ENCODE measurements around the gene RIMBP2.

RIMBP2 gene

DNA sequence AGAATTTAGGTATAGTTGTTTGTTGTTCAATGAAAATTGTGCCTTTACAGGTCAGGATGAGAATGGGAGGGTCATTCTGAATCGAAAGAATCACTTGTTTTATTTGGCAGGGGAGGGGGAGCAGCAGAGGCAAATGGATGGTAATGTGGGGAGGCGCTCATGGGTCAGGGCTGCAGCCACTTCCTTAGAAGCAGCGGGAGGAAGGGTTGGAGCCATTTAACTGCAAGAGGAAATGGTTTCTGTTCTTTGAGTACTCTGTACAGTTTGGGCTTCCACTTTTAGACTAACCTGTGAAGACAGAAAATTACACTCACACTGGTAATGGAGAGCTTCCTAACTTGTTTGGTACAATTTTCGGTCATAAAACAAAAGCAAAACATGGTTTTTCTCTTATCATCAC is 321.2 kb downstream of the RIMBP2 start:
- DNase-seq: no peak

DNA sequence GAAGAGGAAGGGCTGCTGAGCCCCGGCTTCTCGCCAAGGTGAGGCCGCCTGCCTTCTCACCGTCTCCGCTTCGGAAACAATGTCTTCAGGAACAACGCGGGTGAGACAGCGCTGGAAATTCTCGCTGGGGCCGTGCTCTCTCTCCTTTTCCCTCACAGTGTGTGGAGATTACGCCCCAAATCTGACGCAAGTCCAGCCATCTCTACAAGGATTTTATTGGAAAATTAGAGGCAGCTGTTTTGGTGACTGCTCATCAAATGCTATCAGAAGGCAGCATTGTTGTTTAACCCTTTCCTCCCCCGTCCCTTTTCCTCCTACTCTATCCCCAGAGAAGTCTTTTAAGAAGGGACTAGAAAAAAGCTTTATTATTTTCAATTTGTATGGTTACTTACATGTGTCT is 324.9 kb downstream of the RIMBP2 start:
- no peak for DNase-seq

DNA sequence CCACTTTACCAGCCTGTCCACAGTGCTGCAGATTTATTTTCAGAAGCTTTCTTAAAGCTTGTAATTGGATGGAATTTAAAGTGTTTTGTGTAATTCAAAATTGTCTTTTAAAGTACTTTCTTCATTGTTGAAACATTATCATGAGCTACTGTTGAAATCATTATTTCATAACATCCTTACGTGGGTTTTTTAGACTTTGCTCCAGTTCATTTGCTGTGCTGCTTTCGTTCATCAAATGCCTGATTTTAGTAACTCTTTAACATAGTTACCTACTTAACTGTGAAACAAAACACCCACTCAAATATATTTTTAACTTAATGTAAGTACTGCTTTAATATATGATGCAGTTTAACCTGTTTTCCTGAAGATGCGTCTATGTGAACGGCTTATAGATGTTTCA is 330.9 kb downstream of the RIMBP2 start:
- DNase-seq: no peak

DNA sequence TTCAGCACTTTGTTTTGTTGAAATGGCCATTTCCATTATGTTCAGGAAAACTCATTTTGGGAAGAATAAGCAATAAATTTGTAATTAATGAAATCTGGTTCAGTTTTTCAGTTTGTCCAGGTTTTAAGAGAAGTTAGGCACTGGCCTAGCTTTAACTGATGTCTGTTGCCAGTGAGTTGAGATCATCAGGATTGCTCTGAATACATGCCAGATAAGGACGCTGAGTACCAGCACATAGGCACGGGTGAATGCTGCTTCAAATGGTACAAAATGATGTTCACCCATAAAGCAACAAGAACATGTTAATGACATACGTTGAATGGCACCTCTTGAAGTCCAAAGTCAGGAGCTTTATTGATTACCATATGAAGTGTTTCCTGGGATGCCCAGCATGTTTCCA is 331.9 kb downstream of the RIMBP2 start:
- DNase-seq: no peak

DNA sequence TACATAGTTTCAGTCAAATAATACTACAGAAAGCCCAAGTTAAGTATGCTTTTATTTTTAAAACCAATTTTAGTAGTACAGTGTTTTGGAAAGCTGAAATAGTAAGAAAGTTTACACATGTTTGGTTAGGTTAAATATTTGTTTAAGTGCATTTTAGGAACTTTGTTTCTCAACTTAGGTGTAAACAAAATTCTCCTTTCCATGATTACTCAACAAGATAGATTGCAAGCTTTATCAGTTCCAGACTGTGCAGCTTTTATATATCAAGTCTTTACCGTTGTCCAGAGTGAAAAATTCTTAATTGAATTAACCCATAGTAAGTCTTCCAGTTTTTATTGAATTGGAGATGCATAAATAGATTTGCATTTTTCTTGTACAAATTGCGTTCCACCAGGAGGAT is 333.3 kb downstream of the RIMBP2 start:
- DNase-seq: no peak

DNA sequence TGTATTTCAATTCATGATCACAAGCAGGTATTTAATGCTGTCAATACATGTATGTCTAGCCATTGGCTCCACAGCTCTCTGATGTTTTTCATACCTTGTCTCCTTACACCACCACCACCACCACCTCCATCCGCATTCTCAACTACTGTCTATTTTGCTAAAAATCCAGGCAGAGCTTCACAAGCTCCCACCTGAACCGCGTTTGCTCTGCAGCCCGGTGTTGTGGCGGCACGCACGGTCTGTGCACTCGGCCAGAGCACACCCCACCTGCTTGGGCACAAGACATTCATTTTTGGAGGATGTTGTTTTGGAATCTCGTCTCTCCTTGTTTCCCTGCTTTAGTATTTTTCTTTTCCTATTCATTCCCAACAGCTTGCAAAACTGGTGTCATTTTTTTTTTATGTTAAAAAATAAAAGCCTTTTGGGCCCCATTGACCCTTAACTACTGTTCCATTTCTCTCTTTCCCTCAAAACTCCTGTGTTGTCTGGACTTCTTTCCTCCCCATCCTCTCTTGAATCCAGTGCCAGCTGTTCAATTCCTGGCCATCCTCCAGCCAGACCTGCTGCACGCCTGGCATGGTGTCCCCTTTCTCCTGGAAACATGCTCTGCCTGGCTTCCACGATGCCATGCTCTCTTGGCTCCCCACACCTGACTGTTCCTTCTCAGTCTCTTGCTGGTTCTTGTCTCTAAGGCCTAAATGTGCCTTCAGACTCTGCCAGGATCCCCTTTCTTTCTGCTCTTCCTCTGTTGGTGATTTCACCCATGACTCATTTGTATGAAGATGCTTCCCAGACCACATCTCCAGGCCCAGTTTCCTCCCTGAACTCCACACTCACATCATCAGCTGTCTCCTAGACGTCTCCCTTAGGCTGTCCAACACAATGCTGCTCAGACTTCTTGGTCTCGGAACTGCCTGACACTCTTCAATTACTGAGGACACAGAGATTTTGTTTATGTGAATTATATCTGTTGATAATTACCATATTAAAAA is 340.5 kb downstream of the RIMBP2 start:
- DNase-seq: no peak

DNA sequence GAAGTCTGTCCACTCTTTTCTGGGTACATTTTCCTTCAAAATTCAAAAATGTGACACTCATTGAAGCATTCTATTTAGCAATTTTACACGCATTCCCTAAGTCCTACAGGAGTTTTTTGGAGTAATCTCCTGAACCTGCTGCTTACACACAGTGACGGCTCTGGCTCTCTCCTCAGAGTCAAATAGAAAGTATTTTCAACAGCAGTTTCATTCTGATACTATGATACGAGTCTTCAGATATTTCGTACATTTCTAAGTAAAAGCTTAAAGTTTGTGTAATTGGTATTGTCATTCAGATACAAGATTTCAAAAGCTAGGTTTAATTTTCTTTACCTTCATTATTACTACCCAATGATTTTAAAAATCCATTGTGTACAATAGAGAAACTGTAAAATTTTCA is 342.0 kb downstream of the RIMBP2 start:
- no peak for DNase-seq

DNA sequence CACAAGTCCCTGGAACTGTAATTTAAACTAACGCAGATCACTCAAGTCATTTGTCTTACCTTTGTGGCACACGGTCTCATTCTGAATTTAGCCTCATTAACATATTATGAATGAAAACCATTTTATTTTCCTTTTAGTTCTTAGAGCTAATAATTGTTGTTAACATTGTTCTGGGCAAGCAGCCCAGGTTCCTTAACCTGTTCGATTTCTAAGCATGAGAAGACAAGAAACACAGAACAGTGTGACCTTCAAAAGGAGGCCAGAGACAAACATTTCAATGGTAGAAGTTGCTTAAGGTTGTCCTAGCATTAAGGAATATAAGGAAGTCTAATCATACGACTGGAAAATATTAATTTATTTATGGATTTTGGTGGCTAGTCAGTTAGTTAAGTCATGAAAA is 343.2 kb downstream of the RIMBP2 start:
- DNase-seq: no peak

DNA sequence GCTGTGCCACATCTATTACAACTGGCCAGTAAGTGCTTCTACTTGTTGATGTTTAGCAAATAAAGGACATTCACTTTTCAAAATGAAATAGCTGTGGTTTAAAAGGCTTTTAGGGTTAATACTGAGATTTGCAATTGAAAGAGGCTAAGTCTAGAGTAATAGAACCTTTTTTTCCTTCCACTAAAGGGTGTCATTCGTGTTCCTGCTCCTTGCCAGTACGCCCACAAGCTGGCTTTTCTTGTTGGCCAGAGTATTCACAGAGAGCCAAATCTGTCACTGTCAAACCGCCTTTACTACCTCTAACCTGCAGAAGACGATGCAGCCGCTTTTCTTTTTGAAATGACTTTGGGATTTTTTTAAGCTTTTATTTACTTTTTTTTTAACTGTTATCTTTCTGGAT is 344.8 kb downstream of the RIMBP2 start:
- DNase-seq: no peak

DNA sequence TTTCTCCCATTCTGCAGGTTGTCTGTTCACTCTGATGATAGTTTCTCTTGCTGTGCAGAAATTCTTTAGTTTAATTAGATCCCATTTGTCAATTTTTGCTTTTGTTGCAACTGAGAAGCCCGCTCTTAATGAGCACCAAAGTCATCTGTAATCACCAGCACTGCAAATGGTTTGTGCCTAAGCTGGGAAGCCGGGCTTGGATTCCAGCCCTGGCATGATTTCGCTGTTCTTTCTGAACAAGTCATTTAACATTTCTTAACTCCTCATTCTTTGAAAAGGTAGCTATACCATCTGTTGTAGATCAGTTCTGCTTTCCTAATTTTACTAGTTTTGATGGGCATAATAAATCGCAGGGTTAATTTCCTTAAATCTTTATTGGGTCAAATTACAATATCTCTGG is 346.3 kb downstream of the RIMBP2 start:
- DNase-seq: no peak

DNA sequence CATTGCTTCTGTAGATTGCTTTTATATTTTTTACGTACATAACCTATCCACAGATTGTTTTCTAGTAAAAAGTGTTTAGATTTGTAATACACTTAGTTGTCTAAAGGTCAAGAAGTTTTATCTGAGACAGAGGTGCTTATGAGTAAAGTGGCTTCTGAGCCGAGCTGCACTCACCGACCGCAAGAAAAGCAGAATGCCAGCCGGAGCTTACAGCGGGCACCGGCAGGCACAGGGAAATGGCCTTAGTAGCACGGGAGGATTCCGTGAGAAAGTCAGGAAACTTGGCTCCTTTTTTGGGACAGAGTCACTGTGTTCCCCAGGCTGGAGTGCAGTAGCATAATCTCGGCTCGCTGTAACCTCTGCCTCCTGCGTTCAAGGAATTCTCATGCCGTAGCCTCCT is 348.6 kb downstream of the RIMBP2 start:
- no peak for DNase-seq

DNA sequence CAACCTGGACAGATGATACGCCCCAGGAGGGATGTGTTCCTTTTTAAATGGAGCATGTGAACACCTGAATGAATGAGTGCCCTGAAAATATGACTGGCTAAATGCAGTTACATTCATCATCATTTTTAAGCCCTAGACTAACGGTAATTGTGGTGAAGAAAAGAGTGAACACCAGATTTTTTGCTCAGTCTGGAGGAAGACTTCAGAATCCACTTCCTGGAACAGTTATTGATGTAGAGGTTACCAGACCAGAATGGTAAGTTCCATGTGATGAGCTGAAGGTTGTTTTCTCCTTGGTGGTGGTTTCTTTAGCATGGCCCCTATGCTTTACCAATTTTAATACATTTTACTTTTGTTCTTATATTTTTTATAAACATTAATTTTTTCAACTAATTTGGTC is 349.1 kb downstream of the RIMBP2 start:
- DNase-seq: no peak

DNA sequence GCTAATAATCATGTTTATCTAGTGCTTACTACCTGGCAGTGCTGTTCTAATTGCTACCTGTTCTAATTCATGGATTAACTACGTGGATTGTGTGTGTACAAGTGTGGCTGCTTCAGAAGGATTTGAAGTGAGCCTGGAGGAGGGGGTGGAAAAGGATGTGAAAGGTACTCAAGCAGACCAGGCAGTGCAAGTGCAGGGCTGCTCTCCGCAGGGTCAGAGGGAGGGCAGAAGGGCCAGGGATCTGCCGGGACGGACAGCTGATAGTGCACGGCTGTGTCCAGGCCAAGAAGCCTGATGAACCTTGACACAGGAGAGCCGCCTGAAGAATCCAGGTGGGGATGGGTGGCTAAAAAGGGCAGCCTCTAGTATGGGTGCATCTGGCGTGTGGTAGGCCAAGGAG is 349.9 kb downstream of the RIMBP2 start:
- DNase-seq: no peak

DNA sequence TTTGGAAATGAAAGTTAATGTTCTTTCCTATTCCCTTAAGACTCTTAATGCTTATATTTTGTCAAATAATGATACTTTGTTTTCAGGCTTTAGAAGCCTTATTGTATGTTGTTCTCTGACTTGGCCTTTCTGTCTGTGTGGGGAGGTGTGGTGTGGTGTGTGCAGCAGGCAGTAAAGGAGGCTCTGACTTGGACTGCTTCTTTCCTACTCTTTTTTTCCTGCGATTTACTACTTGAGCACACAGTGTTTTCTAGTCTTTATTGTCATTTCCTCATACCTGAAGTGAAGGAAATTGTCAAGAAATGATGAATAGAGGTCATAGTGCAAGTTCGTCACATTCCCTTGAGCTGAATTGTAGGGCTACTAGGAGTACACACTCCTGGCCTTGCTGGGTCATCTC is 351.5 kb downstream of the RIMBP2 start:
- DNase-seq: no peak

DNA sequence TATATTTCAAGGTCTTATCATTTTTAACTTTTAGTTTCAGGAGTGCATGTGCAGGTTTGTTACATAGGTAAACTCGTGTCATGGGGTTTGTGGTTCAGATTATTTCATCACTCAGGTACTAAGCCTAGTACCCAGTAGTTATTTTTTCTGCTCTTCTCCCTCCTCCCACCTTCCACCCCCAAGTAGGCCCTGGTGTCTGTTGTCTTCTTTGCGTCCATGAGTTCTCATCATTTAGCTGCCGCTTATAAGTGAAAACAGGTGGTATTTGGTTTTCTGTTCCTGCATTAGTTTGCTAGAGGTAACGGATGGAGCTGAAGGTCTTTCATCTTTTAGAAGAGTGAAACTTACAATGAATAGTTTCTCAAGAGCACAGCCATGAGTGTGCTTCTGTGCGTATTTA is 354.0 kb downstream of the RIMBP2 start:
- DNase-seq: no peak

DNA sequence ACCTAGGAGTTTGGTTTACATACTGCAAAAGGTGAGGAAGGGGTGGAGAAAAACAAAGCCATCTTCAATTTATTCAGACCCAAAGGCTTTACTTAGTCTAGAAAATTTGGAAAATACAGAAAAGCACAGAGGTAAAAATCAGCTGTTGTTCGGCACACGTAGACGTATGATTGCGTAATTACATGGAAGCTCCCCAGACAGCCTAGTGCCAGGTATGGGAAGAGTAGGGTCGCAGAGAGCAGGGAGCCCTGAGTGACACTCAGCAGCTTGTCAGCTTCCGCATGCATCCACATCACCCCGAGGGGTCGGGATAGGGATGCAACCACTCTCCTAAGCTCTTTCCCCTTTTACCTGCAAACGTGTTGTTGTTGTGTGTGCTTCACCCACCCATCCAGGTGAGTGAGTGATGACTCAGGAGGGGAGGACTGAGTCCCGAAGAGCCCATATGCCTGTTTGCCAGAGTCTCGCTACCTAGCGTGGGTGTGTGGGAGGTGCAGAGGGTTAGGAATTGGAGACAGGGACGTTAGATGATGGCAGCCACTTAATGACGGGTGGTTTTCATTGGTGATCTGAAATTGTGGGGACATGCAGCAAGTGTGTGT is 358.3 kb downstream of the RIMBP2 start:
- no peak for DNase-seq

DNA sequence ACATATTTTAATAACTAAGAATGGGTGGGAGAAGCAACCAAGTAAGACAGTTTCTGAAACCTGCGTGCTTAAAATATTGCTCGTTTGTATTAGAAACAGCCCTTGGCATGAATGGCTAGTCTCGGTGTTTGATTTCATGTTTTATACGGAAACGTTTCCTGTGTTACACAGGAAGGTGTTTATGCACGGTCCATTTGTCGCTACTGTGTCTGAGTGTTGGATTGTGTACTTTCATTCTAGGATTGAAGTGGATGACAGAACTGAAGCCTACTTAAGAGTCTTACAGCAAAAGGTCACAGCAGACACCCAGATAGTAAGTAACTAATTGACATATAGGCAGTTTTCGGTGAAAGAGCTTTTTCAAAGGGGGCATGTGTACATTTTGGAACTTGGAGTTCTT is 358.9 kb downstream of the RIMBP2 start:
- no peak for DNase-seq

DNA sequence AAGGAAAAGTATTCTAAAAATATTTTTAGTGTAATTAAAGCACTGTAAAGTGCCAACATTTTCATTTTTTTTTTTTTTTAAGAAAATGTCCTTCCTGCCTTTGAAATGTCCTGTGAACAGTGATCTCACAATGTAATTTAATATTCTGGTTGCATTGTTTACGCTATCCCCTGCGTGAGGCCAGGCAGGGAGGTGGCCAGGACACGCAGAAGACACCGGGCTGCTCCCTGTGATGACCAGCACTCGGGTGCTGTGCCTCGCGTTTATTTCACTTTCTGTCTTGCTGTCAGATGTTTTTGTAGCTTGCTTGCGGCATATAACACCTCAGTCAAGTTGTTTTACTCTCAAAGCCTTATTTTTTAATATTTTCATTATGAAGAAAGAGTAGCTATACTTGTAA is 359.9 kb downstream of the RIMBP2 start:
- DNase-seq: no peak

DNA sequence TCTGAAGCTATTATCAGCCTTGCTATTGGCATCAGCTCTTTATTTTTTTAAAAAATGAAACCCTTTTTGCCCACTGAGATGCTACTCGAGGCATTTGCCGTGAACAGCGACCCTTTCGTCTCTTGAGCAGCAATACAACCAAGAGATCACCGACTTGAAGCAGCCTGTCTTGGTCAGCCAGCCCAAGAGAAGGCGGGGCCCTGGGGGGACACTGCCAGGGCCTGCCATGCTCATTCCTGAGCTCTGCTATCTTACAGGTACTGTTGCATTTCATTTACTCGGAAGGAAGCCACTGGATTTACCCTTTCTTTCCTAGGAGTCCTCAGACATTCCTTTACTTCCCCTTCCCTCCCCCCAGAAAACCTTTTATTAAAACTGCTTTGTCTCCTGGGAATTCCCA is 361.7 kb downstream of the RIMBP2 start:
- no peak for DNase-seq

DNA sequence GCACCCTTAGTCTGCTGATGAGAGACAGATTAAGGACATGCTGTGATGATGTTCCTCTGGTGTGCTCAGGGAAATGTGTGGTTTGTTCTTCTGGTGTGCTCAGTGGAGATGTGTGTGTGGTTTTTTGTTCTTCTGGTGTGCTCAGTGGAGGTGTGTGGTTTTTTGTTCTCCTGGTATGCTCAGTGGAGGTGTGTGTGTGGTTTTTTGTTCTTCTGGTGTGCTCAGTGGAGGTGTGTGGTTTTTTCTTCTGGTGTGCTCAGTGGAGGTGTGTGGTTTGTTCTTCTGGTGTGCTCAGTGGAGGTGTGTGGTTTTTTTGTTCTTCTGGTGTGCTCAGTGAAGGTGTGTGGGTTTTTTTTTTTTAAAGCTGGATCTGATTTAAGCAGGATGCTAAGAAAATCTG is 363.0 kb downstream of the RIMBP2 start:
- no peak for DNase-seq

DNA sequence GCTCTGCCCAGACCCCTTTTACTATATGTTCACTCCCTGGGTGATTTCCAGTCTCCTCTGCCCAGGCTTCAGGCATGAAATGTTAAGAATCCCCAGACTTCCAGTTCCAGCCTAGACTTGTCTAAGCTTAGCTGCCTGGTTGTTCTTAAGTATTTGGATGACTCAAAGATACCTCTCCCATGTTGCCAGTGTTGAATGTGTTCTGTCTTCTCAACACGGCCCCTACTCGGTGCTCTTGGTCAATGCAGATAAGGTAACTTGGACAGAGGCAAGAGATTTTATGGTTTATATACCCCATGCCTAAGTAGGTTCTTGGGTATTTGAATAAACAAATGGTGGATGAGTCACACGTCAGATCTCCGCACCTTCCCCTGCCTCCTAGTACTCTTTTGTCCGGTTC is 364.8 kb downstream of the RIMBP2 start:
- no peak for DNase-seq

DNA sequence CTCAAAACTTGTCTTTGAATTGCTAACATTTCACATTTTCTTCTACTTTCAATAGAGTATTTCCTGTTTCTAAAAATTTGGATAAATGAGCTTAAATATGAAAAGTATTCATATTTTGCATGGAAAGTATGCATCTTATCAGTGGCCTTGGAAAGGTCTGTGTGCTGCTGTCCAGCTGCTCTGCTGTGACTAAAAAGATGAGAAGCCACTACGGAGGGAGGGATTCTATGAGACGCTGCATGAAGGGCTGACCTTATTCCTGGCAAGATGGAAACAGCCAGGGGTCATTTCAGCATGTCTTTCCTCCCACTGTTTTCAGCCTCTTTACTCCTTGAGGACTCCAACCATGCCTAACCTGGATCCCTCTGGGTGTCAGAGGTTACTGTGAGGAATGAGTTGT is 365.4 kb downstream of the RIMBP2 start:
- no peak for DNase-seq

DNA sequence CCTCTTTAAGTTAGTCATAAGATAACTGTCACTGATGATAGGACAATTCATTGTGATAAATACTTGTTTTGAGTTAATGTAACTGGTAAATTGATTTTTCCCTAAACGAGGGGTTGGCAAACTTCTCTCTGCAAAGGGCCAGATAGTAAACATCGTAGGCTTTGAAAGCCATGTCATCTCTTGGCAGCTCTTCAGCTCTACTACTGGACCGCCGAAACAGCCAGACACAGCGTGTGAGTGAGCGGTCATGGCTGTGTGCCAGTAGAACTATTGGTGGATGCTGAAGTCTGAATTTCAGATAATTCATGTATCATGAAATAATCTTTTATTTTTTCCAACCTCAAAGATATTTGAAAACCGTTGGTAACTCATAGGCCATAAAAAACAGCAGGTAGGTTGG is 368.5 kb downstream of the RIMBP2 start:
- DNase-seq: no peak
